NB4 (cell line): ENCODE data around the gene CUX1.

Experiments used
- MYC ChIP-seq: IDR thresholded peaks from 2 replicates; pipeline ENCODE4 v1.6.1; 2011; ENCODE audit warnings: low read depth, low read length
- POLR2A ChIP-seq: IDR thresholded peaks from 2 replicates; pipeline ENCODE4 v1.6.1; 2011; ENCODE audit warnings: mild to moderate bottlenecking; ENCODE audit not compliant: insufficient read length; ENCODE audit errors: extremely low read depth
- TF ChIP-seq, protein P1 (sequence below): IDR thresholded peaks from one replicate; pipeline ENCODE4 v1.5.1; 2012; ENCODE audit warnings: low read depth, low read length
- TF ChIP-seq, protein P2 (sequence below): IDR thresholded peaks from 2 replicates; pipeline ENCODE4 v1.6.1; 2011; ENCODE audit warnings: low read depth, low read length

DNA sequence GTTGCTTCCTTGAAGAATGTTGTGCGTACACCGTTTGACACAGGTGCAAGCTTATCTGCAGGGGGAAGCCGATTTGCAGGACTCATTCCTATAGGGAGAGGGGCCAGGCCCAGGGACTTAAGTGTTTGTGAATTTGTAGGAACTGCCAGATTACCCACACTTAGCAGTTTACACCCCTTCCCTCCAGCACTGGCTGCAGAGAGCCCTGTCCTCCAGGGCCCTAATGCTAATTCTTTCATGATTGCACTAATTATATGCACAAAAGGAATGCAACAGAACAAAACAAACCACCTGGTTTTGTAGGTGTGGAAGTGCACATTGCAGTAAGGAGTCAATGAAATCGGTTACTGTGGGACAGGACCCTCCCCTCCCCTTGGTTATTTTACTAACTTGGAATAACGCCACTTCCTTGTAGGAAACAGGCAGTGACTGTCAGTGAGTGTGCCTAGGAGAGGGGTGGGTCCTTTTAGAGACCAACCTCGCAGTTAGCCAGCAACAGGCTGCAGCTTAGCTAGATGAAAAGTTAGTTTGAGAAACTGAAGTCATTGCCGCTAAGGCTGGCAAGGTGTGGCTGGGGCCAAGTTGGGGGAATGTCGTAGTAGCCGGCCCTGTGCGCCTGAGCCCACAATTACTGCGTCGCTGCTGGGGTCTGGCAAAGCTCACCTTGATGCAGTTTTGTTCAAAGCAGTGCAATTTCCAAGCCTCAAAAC, 60.6 kb downstream of the CUX1 start:
- no peak for TF ChIP-seq MYC
- TF ChIP-seq POLR2A: no peak
- TF ChIP-seq, protein P1, sequence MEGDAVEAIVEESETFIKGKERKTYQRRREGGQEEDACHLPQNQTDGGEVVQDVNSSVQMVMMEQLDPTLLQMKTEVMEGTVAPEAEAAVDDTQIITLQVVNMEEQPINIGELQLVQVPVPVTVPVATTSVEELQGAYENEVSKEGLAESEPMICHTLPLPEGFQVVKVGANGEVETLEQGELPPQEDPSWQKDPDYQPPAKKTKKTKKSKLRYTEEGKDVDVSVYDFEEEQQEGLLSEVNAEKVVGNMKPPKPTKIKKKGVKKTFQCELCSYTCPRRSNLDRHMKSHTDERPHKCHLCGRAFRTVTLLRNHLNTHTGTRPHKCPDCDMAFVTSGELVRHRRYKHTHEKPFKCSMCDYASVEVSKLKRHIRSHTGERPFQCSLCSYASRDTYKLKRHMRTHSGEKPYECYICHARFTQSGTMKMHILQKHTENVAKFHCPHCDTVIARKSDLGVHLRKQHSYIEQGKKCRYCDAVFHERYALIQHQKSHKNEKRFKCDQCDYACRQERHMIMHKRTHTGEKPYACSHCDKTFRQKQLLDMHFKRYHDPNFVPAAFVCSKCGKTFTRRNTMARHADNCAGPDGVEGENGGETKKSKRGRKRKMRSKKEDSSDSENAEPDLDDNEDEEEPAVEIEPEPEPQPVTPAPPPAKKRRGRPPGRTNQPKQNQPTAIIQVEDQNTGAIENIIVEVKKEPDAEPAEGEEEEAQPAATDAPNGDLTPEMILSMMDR: no peak
- TF ChIP-seq, protein P2, sequence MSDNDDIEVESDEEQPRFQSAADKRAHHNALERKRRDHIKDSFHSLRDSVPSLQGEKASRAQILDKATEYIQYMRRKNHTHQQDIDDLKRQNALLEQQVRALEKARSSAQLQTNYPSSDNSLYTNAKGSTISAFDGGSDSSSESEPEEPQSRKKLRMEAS: no peak
